Muscle layer of duodenum (tissue), 2 donors: ENCODE measurements around the gene THEM4.

Source experiments
- H3K27ac ChIP-seq: one replicate; pipeline ENCODE4 v1.7.0; 2013; ENCODE audit warnings: mild to moderate bottlenecking, low read length
- H3K27me3 ChIP-seq: one replicate; pipeline ENCODE4 v1.7.0; 2013; ENCODE audit warnings: low read depth, mild to moderate bottlenecking, control low read depth, low read length
- H3K36me3 ChIP-seq, 2 donors: one replicate each; pipeline ENCODE4 v1.7.0; 2013; ENCODE audit warnings: low read length in 2 of 2, control low read depth in 1 of 2, mild to moderate bottlenecking in 1 of 2; ENCODE audit not compliant: insufficient read depth in 2 of 2, control insufficient read depth in 1 of 2
- H3K4me1 ChIP-seq, 2 donors: one replicate each; pipeline ENCODE4 v1.7.0; 2013; ENCODE audit warnings: low read length in 2 of 2, mild to moderate bottlenecking in 2 of 2, control low read depth in 1 of 2, moderate library complexity in 1 of 2; ENCODE audit not compliant: insufficient read depth in 2 of 2, control insufficient read depth in 1 of 2
- H3K4me3 ChIP-seq, 2 donors: one replicate each; pipeline ENCODE4 v1.7.0; 2013; ENCODE audit warnings: low read length in 2 of 2, low read depth in 1 of 2, mild to moderate bottlenecking in 1 of 2
- H3K9me3 ChIP-seq, 2 donors: one replicate each; pipeline ENCODE4 v1.7.0; 2013; ENCODE audit warnings: low read length in 2 of 2, control low read depth in 1 of 2, mild to moderate bottlenecking in 1 of 2; ENCODE audit not compliant: control insufficient read depth in 1 of 2
- donor health status: healthy.

Gene THEM4

DNA sequence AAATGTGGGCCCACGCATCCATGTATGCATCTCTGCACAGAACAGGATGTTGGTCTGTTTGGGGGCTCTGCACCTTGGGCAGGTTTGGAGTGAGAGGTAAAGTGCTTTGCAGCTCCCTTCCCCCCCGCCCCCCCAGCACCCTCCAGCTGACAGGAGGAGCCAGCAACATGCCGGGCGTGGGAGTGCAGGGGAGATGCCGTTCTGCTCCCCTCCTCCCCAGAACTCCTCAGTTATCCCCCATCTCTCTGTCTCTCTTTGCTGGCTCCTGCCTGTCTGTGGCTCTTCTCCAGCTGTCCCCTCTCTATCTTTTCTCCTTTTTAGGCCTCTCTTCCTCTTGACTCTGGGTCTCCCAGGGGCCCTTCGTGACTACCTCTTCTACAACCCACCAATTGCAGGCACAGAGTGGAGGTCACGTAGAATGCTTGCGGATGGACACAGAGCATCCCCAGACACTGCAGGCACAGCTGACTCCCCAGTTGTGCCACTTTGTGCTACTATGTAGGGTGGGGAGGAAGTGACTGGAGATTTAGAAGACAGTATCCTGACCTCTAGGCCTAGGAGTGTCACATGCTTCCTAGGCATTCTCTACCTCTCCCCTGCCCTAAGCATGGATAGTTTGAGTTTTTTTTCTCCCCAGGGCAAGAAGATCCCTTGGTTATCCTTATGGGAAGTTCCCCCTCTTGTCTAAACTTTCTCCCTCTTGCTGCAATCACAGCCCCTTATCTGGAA is 76.0 kb downstream of the THEM4 start:
- Histone ChIP-seq H3K36me3 (no peaks in the 10 kb centered on the region), H3K4me3 (no peak overlapping the region), H3K4me1 (peaks cover 9 to 15% of the 10 kb centered on the region in 2 donors), H3K27ac (no peak overlapping the region), H3K9me3 (no peaks in the 10 kb centered on the region), H3K27me3 (peaks cover 12% of the 10 kb centered on the region)

DNA sequence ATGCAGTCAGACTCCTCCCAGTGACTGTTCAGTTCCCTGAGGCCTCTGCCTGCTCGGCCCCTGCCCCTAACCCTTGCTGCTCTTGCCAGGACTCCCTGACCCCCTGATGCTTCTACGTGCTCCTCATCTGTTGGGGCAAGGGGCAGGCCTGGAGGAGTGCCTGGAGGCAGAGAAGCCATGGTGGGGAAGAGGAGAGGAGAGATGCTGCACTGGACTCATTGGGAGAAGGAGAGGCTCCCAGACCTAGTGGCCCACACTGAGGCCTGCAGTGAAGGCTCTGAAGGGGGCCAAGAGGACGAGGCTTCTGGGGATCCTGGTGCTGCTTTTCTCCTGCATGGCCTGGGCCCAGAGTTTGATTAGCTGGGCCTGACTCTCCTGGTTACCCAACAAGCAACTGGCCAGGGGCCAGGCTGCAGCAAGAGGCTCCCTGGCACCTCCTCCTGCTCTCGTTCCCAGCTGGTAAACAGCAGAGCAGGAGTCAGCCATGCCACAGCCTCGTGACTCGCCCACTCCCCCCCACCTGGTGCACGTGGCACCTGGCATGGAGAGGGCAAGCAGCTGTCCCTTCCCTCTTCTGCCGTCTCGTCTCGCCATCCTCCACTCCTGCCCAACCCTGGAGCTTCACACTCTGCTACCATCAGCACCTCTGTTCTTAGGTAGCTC is 76.9 kb downstream of the THEM4 start:
- Histone ChIP-seq H3K36me3 (no peaks in the 10 kb centered on the region), H3K27me3 (peaks cover 7% of the 10 kb centered on the region), H3K27ac (peak overlapping the region; percentile 8), H3K4me3 (no peak overlapping the region), H3K4me1 (peaks cover 8 to 9% of the 10 kb centered on the region in 2 donors), H3K9me3 (no peaks in the 10 kb centered on the region)

DNA sequence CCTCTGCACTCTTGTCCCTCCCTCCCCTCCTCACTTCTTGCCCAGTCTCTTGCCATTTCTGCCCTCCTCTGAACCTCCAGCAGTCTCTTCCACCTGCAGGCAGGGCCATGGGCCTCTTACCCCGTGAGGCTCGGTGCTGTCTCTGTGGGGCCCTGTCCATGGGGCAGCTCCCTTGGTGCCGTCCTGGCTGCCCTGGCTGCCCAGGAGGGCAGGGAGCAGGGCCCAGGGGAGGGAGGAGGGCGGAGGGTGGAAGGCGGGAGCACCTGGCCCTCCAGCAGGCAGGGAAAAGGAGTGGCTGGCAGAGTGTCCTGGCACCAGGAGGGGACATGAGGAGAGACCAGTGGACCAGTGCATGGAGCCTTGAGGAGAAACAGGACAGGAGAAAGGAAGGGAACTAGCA is 77.7 kb downstream of the THEM4 start, which contains the start of gene RORC:
TSS of gene RORC (minus strand) at position 198 of the 400 bp plus-strand sequence. CDS start at position 160, 38 bp downstream.
- no peaks in the 10 kb centered on the region for H3K9me3 ChIP-seq
- H3K27ac ChIP-seq = peak within 1 kb of the TSS; percentile 90
- peaks cover 3% of the 10 kb centered on the region for H3K27me3 ChIP-seq
- peaks cover 6 to 9% of the 10 kb centered on the region in 2 donors for H3K4me1 ChIP-seq
- H3K4me3 ChIP-seq = peak within 1 kb of the TSS in 1 of 2 donors; percentile 48
- no peaks in the 10 kb centered on the region for H3K36me3 ChIP-seq

DNA sequence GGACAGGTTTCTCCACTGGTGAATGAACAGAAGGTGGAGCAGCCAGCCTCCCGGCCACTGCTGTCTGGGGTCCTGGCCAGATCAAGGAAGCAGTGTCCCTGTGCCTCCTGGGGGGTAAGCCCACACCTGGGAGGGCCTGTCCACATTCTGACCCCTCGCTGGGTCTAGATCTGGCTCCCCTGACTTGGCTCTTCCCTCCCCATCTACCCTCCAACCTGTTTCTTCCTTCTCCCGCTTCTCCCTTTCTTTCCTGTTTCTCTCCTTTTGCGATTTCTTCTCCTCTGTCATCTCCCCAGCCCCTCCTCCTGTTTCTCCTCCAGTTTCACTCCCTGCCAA is 78.1 kb downstream of the THEM4 start:
- H3K27me3 ChIP-seq = peaks cover 3% of the 10 kb centered on the region
- H3K27ac ChIP-seq = peak overlapping the region; percentile 90

DNA sequence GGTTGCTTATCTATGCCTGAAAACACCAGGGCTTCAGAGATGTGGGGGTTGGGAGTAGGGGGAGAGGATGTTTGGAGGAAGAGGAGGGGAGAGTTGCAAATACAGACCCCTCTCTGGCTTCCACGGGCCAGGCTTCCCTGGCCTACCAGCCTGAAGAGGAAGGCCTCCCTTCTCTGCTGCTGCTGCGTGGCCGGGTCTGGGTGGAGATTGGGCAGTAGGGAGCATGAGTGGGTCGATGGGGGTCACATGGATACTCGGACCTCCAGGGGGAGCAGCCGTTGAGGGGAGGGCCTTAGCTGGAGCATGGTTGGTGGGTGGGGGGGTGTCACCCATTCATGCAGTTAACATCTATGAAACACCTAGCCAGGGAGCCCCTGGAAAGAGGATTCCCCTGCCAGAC is 79.3 kb downstream of the THEM4 start:
- Histone ChIP-seq H3K4me3 (no peak overlapping the region), H3K4me1 (peaks cover 4 to 6% of the 10 kb centered on the region in 2 donors), H3K27me3 (peaks cover 3% of the 10 kb centered on the region), H3K36me3 (no peaks in the 10 kb centered on the region), H3K27ac (no peak overlapping the region), H3K9me3 (no peaks in the 10 kb centered on the region)

More for the DNA sequence above, 78.1 kb downstream of the THEM4 start:
- Histone ChIP-seq H3K4me3 (peak overlapping the region in 1 of 2 donors; percentile 48), H3K4me1 (peaks cover 6 to 9% of the 10 kb centered on the region in 2 donors), H3K36me3 (no peaks in the 10 kb centered on the region), H3K9me3 (no peaks in the 10 kb centered on the region)

DNA sequence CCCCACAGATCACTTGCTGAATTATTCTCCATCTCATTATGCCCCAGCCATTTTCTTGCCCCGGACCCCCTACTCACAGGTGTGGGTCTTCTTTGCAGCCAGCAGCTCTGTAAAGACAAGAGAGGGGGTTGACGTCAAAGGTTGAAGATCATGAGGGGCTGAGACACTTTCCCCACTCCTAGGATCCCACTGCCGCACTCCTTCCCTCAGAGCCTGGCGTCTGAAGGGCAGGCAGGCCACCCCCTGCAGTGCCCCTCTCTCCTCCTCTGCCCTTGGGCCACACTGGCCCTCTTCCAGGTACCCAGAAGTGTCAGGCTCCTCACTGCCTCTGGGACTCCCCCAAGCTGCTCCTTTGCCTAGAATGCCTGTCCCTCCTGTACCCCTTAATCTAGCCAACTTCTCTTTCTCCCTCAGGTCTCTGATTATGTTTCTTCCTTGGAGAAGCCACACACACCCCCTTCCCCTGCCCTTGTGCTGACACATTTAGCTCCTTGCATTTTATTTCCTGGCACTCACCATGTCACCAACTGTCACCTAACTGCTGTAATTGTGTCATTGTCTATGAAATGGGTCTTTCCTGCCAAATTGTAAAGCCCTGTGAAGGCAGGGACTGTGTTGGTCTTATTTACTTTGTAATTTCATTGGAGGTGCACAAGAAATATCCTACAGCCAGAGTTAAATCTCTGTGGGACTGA is 79.8 kb downstream of the THEM4 start:
- Histone ChIP-seq H3K9me3 (no peaks in the 10 kb centered on the region), H3K27me3 (peaks cover 3% of the 10 kb centered on the region), H3K4me1 (peaks cover 4 to 6% of the 10 kb centered on the region in 2 donors), H3K4me3 (no peak overlapping the region), H3K27ac (peak overlapping the region; percentile 8), H3K36me3 (no peaks in the 10 kb centered on the region)

DNA sequence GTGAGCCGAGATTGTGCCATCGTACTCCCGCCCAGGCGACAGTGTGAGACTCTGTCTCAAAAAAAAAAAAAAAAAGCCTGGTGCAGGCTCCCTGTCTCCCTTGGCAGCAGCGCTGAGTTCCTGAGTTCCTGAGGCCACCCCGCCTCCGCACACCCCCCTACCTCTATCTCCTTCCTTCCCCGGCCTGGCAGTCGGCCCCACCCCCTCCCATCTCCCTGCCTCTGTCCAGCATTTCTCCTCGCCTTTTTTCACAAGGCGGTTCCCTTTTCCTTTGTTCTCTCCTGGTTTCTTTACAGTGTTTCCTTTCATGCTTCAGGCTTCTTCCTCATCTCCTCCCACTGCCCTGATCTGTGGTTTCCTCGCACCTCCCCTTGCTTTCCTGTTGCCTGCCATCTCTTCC is 80.4 kb downstream of the THEM4 start:
- Histone ChIP-seq H3K27me3 (peaks cover 3% of the 10 kb centered on the region), H3K4me3 (no peak overlapping the region), H3K36me3 (no peaks in the 10 kb centered on the region), H3K4me1 (peaks cover 4 to 6% of the 10 kb centered on the region in 2 donors), H3K27ac (no peak overlapping the region), H3K9me3 (no peaks in the 10 kb centered on the region)

DNA sequence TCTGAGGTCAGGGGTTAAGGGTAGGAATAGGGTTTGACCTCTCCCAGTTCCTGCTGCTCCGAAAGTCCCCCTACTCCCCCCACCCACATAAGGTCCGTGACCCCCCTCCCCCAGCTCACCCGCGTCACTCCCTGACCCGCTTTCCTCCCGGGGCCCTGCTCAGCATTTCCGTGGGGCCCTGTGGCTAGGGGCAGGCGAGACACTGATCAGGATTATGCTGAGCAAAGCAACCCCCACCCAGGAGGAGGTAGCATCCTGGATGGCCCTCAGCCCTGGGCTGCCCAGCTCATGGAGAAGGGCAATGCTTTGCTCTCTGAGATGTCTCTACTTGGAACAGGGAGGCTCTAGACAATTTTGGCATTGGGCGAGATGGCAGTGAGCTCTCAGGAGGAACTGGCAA is 81.5 kb downstream of the THEM4 start:
- H3K4me3 ChIP-seq = no peak overlapping the region
- no peaks in the 10 kb centered on the region for H3K9me3 ChIP-seq
- H3K27ac ChIP-seq = no peak overlapping the region
- H3K27me3 ChIP-seq = peaks cover 3% of the 10 kb centered on the region
- peaks cover 4 to 6% of the 10 kb centered on the region in 2 donors for H3K4me1 ChIP-seq
- no peaks in the 10 kb centered on the region for H3K36me3 ChIP-seq

DNA sequence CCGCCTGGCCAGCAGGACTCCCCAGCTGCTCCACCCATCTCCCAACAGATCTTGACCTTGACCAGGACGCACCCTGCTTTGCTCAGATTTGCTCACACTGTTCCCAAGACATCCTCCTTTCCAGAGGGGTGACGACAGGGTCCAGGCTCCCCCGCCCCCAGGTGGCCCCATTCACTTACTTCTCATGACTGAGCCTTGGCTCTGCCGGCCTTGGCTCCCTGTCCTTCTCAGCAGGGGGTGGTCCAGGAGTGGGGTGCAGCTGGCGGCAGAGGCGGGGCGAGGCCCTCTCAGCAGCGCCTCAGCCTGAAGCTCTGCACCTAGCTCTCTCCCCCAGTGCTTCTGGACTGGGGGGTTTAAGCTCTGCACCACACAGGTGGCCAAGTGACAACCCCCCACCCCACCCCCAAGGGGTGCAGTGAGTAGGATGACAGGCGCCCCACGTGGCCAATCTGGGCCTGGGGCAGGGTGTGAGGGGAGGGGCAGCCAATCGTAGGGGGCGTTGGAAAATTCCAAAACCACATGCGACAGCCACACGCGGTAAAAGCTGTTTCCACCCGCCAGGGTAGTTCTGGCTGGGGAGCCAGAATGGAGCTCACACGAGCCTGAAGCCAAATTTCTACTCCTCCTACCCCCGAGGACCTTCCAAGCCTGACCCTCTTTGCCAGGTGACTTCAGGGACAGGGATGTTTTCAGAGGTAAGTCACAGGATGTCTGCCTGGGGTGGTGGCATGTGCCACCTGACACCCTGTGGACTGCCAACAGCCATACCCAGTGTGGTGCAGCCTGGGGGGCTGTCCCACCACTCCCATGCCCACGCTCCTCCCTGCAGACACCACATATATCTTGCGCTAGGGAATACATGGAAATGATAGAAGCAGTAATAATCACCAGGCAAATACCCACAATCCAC is 83.3 kb downstream of the THEM4 start:
- Histone ChIP-seq H3K27ac (no peak overlapping the region), H3K4me3 (no peak overlapping the region), H3K4me1 (peaks cover 0 to 4% of the 10 kb centered on the region in 2 donors), H3K27me3 (peaks cover 3% of the 10 kb centered on the region), H3K36me3 (no peaks in the 10 kb centered on the region), H3K9me3 (no peaks in the 10 kb centered on the region)

DNA sequence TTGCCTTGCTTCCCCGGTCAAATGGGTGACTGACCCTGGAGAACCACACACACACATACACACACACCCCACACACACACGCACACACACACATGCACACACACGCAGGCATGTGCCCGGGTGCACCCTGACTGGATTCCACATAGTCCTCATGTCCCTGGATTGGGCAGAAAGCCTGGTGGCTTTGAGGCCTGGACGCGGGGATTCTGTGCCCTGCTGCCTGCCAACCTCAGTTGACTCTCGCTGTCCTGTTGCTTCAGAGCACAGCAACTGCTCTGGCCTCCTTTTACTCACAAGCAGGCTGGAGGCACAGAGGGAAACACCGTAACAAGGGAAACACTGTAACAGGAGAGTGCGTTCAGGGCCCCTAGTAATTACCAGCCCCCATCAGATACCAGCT is 84.1 kb downstream of the THEM4 start:
- H3K36me3 ChIP-seq = no peaks in the 10 kb centered on the region
- H3K27me3 ChIP-seq = peaks cover 3% of the 10 kb centered on the region
- no peak overlapping the region for H3K27ac ChIP-seq
- no peaks in the 10 kb centered on the region for H3K9me3 ChIP-seq
- peaks cover 0 to 4% of the 10 kb centered on the region in 2 donors for H3K4me1 ChIP-seq
- no peak overlapping the region for H3K4me3 ChIP-seq
